ENCODE measurements around the gene CDC26. TPM values are rescaled to one million over a fixed set of nuclear protein-coding genes. Genes with fewer than 3 reads are reported as not detected.

CDC26 gene
- 37.2 and 78.8 TPM in 2 replicates for total RNA-seq

GRCh38 chr9:113275157-113276131 is at the start of gene CDC26, which contains the start of gene PRPF4:
Gene CDC26, minus strand, starts transcription at chr9:113275572. Its CDS starts 3,065 bp downstream, at chr9:113272507.
Gene PRPF4, plus strand, starts transcription at chr9:113275658. Its CDS starts 86 bp downstream, at chr9:113275744.

GRCh38 chr9:113302792-113303418 is 27.5 kb upstream of the CDC26 start, which contains the start of gene RNF183:
Gene RNF183, minus strand, starts transcription at chr9:113303376. Its CDS starts 5,192 bp downstream, at chr9:113298184.

GRCh38 chr9:113221003-113221799 is 54.2 kb downstream of the CDC26 start, which contains the start of the genes FKBP15 and SLC31A1:
Gene FKBP15, minus strand, starts transcription at chr9:113221277. Its CDS starts 34 bp downstream, at chr9:113221243.
Gene SLC31A1, plus strand, starts transcription at chr9:113221544. Its CDS starts 34,605 bp downstream, at chr9:113256149.

Other genes starting within 250 kb of the CDC26 start
- gene ZFP37, start 218.8 kb downstream of the CDC26 start, total RNA-seq, result 1.7 and 2.3 TPM in 2 replicates
- gene SLC31A2, start 124.6 kb downstream of the CDC26 start, total RNA-seq, result 7.3 and 20.3 TPM in 2 replicates
- gene FKBP15, start 54.3 kb downstream of the CDC26 start, total RNA-seq, result 16.7 and 17.5 TPM in 2 replicates
- 26.8 and 29.1 TPM in 2 replicates for gene SLC31A1, start 54.0 kb downstream of the CDC26 start, total RNA-seq
- 28.2 and 57.5 TPM in 2 replicates for gene PRPF4, start 86 bp upstream of the CDC26 start, total RNA-seq
- not detected in 2 replicates for gene RNF183, start 27.8 kb upstream of the CDC26 start, total RNA-seq
- gene WDR31, start 64.7 kb upstream of the CDC26 start, total RNA-seq, result 1.3 and 2.0 TPM in 2 replicates
- not detected in 2 replicates for gene BSPRY, start 74.0 kb upstream of the CDC26 start, total RNA-seq
- 5.0 and 11.8 TPM in 2 replicates for gene HDHD3, start 101.4 kb upstream of the CDC26 start, total RNA-seq
- gene ALAD, start 125.7 kb upstream of the CDC26 start, total RNA-seq, result 20.5 and 29.6 TPM in 2 replicates
- gene POLE3, start 135.1 kb upstream of the CDC26 start, total RNA-seq, result 37.2 and 73.2 TPM in 2 replicates
- 0.28 and 0.58 TPM in 2 replicates for gene C9orf43, start 135.2 kb upstream of the CDC26 start, total RNA-seq
- 51.6 and 68.2 TPM in 2 replicates for gene RGS3, start 188.2 kb upstream of the CDC26 start, total RNA-seq